IPS-18a (cell line): ENCODE measurements around the gene ADCY2.

Experiments used
- H3K27ac ChIP-seq: one replicate; pipeline ENCODE4 v1.5.1; 2013; ENCODE audit warnings: low read length
- H3K27me3 ChIP-seq: one replicate; pipeline ENCODE4 v1.6.1; 2013; ENCODE audit warnings: mild to moderate bottlenecking, low read length; ENCODE audit not compliant: control insufficient read depth, insufficient read depth
- H3K36me3 ChIP-seq: one replicate; pipeline ENCODE4 v1.6.1; 2013; ENCODE audit warnings: low read depth, low read length; ENCODE audit not compliant: control insufficient read depth
- H3K4me1 ChIP-seq: one replicate; pipeline ENCODE4 v1.6.1; 2013; ENCODE audit warnings: low read depth, low read length; ENCODE audit not compliant: control insufficient read depth
- H3K4me3 ChIP-seq: one replicate; pipeline ENCODE4 v1.5.1; 2013; ENCODE audit warnings: low read length
- H3K9ac ChIP-seq: one replicate; pipeline ENCODE4 v1.6.1; 2013; ENCODE audit warnings: mild to moderate bottlenecking, low read length, moderate library complexity
- H3K9me3 ChIP-seq: one replicate; pipeline ENCODE4 v1.6.1; 2013; ENCODE audit warnings: low read depth, low read length; ENCODE audit not compliant: control insufficient read depth

ADCY2 gene

DNA sequence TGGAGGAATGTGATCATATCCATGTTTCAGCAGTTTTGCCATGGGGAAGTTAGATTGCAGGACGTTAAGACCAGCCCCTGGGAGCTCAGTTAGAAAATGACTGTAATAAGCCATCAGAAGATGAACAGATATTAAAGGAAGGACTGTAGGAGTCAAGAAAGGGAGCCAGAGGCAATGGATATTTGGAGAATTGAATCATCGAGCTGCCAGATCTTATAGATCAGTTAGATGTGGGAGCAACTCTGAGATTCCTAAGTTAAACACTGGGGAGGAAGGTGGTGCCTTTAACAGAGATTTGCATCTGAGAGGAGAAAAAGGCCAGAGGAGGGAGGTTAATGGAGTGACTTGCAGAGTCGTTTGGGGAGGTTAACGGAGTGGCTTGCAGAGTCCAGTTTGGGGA, 96.4 kb downstream of the ADCY2 start:
- H3K27me3 ChIP-seq, result no peaks in the 10 kb centered on the region
- no peak overlapping the region for H3K9ac ChIP-seq
- H3K27ac ChIP-seq, result no peak overlapping the region
- peaks cover 12% of the 10 kb centered on the region for H3K4me1 ChIP-seq
- H3K36me3 ChIP-seq, result no peaks in the 10 kb centered on the region
- no peaks in the 10 kb centered on the region for H3K9me3 ChIP-seq
- no peak overlapping the region for H3K4me3 ChIP-seq

DNA sequence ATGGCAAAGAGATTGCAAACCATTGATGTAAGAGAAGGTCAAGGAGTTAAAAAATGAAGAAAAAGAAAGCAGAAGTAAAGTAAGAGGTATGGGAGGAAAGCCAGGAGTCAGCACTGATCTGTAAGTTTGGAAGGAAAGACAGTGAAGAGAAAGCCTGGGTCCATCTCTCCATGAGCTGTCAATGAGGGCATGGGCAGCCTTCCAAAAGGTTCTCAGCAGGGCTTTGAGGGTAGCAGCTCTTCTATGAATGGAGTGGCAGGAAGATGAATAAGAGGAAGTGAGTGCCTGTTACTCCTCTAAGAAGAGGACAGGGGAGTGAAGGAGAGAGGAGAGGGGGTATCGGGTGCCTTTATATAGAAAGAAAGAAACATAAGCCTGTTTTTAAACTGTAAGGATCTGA, 97.1 kb downstream of the ADCY2 start:
- H3K27ac ChIP-seq, result no peak overlapping the region
- peaks cover 12% of the 10 kb centered on the region for H3K4me1 ChIP-seq
- H3K4me3 ChIP-seq, result no peak overlapping the region
- no peaks in the 10 kb centered on the region for H3K9me3 ChIP-seq
- H3K36me3 ChIP-seq, result no peaks in the 10 kb centered on the region
- no peak overlapping the region for H3K9ac ChIP-seq
- no peaks in the 10 kb centered on the region for H3K27me3 ChIP-seq

DNA sequence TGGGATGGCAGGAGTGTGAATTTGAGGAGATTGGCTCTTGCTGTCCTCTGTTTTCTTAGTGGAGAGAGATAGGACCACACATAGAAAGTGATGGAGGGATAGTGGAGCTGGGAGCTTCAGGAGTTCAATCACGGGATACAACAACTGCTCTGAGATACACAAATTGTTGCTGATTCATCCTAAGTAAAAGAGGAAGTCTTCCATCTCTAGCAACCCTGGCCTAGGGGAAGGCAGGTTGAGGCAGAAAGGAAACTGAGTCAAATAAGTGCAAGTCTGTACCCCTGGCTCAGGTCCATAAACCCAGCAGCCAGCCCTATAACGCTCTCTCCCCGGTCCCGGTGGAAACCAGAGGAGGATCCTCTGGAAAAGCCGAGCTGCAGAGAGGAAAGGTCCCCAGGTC, 97.7 kb downstream of the ADCY2 start:
- Histone ChIP-seq H3K9me3 (no peaks in the 10 kb centered on the region), H3K27ac (no peak overlapping the region), H3K36me3 (no peaks in the 10 kb centered on the region), H3K4me1 (peaks cover 12% of the 10 kb centered on the region), H3K27me3 (no peaks in the 10 kb centered on the region), H3K4me3 (no peak overlapping the region), H3K9ac (no peak overlapping the region)

DNA sequence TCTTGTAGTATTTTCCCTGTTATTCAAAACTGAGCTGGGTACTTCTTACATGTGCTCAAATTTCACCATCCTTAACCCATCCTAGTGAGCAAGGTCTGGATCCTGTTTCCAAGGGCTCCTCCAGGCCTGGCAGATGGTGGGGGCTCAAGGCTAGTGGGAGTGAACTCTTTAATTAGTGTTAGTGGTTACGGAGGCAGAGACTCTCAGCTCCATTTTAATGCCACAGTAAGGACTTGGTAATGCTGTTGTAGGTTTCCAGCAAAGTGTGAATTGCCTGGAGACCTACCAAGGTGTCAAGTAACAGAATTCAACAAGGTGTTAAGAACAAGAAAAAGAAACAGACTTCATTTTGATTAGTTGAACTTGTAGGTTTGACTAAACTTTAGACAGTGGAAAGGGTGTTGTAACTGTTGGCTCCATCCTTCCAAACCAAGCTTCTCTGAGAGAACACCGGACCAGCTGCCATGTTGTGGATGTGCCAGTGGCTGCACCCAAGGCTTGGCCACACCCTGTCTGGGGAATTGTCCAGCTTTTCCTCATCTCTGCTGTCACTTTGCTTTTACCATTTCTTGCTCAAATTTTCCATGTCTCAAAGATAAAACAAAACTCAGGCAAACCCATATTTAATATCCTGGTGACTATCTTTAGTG, 98.7 kb downstream of the ADCY2 start:
- H3K9me3 ChIP-seq, result no peaks in the 10 kb centered on the region
- no peak overlapping the region for H3K4me3 ChIP-seq
- H3K4me1 ChIP-seq, result peaks cover 12% of the 10 kb centered on the region
- H3K9ac ChIP-seq, result no peak overlapping the region
- H3K36me3 ChIP-seq, result no peaks in the 10 kb centered on the region
- no peaks in the 10 kb centered on the region for H3K27me3 ChIP-seq
- H3K27ac ChIP-seq, result no peak overlapping the region

DNA sequence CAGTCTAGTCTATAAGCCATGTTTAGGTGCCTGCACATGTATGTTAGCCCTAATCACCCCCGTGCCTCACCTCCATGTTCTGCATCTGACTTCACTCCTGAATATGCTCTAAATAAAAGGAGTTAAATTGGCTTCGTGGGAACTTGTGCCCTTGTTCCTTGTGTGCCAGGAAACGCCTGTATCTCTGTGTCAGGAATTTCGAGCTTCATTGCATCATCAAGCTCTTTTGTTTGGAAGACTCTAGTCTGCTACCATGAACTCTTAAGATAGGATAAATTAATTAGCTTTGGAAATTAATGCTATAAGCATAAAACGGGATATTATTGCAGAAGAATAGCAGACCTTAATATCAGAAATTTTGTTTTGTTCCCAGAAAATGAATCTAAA, 99.2 kb downstream of the ADCY2 start:
- Histone ChIP-seq H3K9ac (no peak overlapping the region), H3K4me3 (no peak overlapping the region), H3K27me3 (no peaks in the 10 kb centered on the region), H3K4me1 (peaks cover 17% of the 10 kb centered on the region), H3K9me3 (no peaks in the 10 kb centered on the region), H3K36me3 (no peaks in the 10 kb centered on the region), H3K27ac (no peak overlapping the region)

DNA sequence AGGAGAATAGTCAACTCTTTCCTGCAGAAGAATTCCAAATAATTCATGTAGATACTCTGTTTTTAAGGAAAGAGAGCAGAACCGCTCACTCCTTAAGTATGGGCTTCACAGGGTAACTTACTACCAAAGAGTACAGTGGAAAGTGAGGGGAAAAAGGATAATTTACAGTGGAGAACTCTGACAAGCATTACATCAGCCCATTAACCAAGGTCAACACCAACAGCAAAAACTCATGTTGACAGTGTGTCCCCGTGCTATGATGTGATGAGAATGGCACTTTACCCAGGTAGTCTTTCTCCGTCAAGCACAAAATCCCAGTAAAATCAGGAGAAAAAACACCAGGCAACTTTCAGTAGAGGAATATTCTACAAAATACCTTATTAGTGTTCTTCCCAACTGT, 104.3 kb downstream of the ADCY2 start:
- H3K36me3 ChIP-seq, result no peaks in the 10 kb centered on the region
- no peak overlapping the region for H3K4me3 ChIP-seq
- no peak overlapping the region for H3K27ac ChIP-seq
- peaks cover 12% of the 10 kb centered on the region for H3K4me1 ChIP-seq
- no peaks in the 10 kb centered on the region for H3K9me3 ChIP-seq
- no peak overlapping the region for H3K9ac ChIP-seq
- no peaks in the 10 kb centered on the region for H3K27me3 ChIP-seq

DNA sequence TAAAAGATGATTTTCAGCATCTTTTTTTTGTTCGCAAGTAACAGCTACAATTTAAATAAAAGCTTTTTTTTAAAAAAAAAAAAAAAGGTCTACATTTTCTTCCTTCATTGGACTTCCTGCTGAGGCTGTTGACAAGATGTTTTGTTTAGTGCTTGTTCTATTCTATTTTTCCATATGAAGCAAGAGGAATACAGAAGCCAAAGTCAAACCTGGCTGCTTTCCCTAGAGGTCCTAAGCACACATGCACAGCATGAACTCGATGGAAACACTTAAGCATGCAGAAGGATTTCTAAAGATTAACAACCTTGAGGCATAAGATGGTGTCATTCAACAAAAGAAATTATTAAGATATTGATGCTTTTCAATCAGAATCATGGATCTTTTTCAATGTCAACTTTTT, 105.1 kb downstream of the ADCY2 start:
- Histone ChIP-seq H3K27me3 (no peaks in the 10 kb centered on the region), H3K9ac (no peak overlapping the region), H3K4me1 (peaks cover 12% of the 10 kb centered on the region), H3K4me3 (no peak overlapping the region), H3K36me3 (no peaks in the 10 kb centered on the region), H3K9me3 (no peaks in the 10 kb centered on the region), H3K27ac (no peak overlapping the region)

DNA sequence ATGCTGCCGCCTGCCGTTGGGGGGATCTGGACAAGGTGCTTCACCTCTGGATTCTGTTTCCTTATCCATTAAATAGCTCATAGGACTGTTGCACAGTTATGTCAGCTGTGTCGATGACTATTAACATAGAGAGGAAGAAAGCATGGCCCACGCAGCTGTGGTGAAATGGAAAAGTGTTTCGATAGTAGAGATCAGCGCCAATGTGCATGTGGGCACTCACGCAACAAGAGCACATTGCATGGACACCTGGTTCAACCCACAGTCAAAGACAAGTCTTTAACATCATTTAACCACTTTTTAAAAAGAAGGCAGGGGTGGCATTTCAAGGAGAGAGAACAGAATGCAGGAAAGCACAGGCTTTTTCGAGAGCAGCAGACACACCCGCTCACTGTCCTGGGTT, 107.6 kb downstream of the ADCY2 start:
- Histone ChIP-seq H3K4me1 (peaks cover 12% of the 10 kb centered on the region), H3K36me3 (no peaks in the 10 kb centered on the region), H3K27ac (no peak overlapping the region), H3K9ac (no peak overlapping the region), H3K4me3 (no peak overlapping the region), H3K27me3 (no peaks in the 10 kb centered on the region), H3K9me3 (no peaks in the 10 kb centered on the region)

DNA sequence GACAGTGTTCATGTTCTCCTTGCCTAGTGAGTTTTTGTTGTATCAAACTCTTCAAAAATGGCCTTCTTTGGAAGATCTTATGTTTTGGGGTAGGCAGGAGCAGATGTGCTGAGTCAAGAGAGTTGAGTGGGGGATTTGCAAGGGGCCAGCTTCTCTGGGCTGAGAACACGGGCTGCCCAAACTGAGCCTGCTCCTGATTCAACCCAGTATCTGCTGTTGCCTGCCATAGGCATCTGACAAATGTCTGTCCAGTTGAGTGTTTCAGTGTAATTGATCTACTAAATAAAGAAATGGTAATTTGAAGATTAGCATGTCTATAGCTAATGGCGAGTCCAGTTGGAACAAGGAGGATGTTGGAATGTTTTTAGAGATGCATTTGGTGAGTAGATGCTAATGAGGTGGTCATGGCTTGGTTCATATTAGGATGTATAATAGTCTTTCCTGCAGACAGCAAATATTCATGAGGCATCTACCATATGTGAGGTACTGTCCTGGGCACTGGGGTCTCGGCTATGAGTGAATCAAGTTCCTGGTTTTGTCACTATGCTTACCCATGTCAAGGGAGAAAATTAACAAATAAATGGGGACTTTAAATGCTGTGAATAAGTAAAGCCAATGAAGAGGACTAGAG, 119.5 kb downstream of the ADCY2 start:
- no peak overlapping the region for H3K27ac ChIP-seq
- no peaks in the 10 kb centered on the region for H3K36me3 ChIP-seq
- no peak overlapping the region for H3K4me3 ChIP-seq
- H3K4me1 ChIP-seq, result peaks cover 18% of the 10 kb centered on the region
- H3K27me3 ChIP-seq, result no peaks in the 10 kb centered on the region
- no peaks in the 10 kb centered on the region for H3K9me3 ChIP-seq
- no peak overlapping the region for H3K9ac ChIP-seq

DNA sequence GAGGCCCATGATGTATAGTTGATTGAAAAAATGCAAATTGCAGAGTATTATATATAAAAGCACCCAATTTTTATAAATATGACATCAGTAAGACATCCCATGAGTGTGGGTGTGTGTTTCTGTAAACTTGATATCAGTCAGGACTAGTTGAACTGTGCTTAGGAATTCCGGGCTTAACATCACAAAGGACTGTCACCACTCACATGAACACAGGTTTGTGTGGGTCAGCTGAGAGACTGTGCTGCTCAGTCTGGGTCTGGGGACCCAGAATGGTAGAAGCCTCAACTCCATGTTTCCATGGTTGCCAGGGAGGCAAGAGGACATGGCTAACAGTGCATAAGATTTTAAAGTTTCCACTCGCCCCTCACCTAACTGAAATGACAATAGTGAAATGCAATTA, 120.3 kb downstream of the ADCY2 start:
- Histone ChIP-seq H3K36me3 (peaks cover 3% of the 10 kb centered on the region), H3K4me1 (peaks cover 18% of the 10 kb centered on the region), H3K27me3 (no peaks in the 10 kb centered on the region), H3K9me3 (no peaks in the 10 kb centered on the region), H3K4me3 (no peak overlapping the region), H3K27ac (no peak overlapping the region), H3K9ac (no peak overlapping the region)

DNA sequence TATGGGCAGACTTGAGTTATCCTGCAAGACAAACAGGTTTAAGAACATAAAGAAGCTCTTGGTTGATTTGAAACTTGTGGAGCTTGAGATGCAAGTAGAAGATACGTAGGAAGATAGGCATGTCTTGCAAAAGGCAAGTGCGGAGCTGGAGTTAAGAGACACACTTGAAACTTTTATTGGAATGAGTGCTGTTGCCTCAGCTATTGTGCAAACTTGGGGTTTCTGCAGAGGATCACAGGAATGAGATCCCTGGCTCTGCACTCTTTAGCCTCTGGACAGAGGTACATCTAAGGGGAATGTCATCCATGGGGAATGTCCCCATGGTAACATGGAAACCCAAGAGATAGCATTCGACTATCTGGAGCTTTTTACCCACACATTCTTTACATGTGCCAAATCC, 121.1 kb downstream of the ADCY2 start:
- no peak overlapping the region for H3K4me3 ChIP-seq
- no peak overlapping the region for H3K9ac ChIP-seq
- no peaks in the 10 kb centered on the region for H3K27me3 ChIP-seq
- no peaks in the 10 kb centered on the region for H3K9me3 ChIP-seq
- H3K4me1 ChIP-seq, result peaks cover 18% of the 10 kb centered on the region
- H3K36me3 ChIP-seq, result peaks cover 5% of the 10 kb centered on the region
- no peak overlapping the region for H3K27ac ChIP-seq

DNA sequence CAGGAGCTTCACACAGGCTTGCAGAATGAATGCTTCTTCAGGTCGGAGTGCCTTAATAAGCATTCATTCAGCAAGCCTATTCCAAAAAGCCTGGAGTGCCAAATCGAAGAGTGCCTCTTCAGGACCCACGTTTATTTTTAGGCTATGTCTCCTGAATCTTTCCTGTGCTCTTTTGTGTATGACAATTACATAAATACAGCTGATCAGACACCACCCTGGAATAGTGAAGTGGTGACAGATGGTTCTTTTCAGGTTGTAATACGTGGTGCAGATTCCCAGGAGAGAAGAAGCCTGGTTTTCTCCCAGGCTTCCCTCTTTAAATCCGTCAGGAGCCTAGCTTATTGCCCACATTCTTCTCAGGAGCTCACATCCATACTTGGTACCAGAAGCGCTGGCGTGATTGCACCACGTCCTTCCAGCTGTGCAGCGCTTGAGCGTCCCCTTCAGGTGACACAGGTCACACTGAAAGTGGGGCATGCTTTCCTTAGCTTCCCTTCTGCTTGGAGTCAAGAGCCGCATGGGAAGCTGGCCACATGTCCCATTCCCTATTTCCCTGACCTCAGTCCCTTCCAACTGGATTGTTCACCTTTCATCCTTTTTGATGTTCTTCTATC, 123.1 kb downstream of the ADCY2 start:
- Histone ChIP-seq H3K4me1 (peaks cover 18% of the 10 kb centered on the region), H3K4me3 (no peak overlapping the region), H3K9ac (no peak overlapping the region)

More for the DNA sequence above, 123.1 kb downstream of the ADCY2 start:
- no peaks in the 10 kb centered on the region for H3K9me3 ChIP-seq
- peaks cover 9% of the 10 kb centered on the region for H3K36me3 ChIP-seq
- no peaks in the 10 kb centered on the region for H3K27me3 ChIP-seq
- no peak overlapping the region for H3K27ac ChIP-seq
